HG03175 (cell line): ENCODE measurements around the gene DNAH14.

ENCODE experiments used
- ATAC-seq: cut with Tn5 transposase; IDR thresholded peaks from one replicate; pipeline ENCODE4 v1.9.1; 2021; ENCODE audit warnings: mild to moderate bottlenecking, moderate library complexity; ENCODE audit not compliant: unreplicated experiment

Gene DNAH14

DNA sequence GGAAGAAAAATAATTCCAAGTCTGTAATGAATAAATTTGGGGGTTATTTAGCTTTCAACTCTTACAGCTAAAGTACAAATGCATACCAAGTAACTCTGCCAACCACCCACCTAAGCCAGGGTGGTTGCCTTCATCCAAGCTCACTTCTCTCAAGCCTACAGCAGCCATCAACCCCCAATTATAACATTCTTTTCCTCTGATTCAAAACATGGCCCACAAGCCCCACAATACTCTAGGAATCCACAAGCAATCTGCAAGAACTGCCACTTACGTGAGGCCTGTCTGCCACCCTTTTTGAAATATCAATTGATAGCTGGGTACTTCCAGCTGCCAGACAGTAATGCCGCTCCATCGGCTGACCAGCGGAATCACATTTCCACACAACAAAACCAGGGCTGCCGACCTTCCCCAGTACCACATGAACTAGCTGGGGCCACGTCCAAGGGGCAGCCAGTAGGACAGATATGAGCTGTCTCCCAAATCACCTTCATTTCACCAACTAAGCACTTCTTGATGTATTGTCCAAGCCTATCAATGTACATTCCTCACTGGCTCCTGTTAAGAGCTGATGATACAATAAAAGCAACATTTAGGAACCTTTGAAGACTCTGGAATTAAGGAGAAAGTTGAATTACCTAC lies 495.2 kb downstream of the DNAH14 start:
- no peak for ATAC-seq

DNA sequence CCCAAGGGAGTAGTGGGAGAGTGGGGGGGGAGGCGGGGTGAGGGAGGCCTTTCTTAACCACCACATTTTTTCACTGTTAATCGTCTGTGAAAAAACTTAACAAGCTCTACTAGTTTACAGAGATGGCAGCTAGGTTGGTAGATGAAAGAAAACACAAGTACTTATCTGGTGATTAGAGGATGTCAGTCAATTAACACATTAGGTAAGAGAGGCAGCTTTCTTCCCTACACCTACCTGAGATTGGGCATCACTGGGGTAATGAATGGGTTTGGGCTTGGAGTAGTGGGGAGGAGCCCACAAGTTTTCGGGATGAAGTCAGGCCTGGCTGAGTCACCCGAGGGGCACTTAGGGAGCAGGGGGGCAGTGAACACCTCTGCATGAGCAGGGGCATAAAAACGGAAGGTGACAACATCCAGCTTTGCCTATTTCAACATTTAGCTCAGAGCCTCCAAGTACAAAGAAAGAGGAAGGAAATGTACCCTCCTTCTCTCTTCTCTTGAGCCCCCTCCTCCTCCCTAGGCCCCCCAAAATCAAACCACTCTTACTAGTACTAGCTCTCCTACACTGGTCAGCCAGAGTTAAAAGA lies 495.8 kb downstream of the DNAH14 start:
- no peak for ATAC-seq

DNA sequence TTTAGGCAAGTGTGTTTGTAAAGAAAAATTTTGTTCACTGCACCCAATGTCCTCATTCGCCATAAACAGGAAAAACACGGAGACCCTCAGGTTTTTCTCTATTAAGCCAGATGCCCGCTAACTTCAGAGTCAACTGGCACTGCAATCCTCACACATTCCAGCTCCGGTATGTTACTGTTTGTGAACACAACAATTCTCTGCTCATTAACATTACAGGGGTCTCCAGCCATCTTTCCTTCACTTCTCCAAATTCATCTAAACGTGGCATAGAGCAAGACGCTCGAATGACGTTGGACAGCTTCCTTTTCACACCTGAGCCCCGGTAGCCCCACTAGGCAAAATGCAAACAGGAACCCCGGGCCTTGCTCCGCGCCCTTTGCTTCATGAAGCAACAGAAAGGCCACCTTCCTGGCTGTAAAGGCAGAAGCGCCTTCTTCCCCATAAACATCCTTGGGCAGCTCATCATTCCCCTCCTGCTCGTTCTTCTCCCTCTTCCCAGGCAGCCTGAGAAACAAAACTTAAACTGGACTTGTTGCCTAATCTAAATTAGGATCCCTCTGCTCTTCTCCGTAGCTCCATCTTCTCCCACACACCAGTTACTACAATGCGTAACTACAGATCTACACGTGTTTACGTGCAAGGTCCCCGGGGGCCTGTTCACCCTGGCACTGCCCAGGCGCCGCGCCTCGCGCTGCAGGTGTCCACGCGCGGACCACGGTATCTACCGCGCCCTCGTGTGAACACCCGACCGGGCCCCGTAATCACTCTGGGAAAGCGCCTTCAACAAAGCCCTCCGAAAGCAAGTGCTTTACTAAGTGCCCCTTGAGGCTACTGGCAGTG lies 497.1 kb downstream of the DNAH14 start:
- ATAC-seq, result no peak

DNA sequence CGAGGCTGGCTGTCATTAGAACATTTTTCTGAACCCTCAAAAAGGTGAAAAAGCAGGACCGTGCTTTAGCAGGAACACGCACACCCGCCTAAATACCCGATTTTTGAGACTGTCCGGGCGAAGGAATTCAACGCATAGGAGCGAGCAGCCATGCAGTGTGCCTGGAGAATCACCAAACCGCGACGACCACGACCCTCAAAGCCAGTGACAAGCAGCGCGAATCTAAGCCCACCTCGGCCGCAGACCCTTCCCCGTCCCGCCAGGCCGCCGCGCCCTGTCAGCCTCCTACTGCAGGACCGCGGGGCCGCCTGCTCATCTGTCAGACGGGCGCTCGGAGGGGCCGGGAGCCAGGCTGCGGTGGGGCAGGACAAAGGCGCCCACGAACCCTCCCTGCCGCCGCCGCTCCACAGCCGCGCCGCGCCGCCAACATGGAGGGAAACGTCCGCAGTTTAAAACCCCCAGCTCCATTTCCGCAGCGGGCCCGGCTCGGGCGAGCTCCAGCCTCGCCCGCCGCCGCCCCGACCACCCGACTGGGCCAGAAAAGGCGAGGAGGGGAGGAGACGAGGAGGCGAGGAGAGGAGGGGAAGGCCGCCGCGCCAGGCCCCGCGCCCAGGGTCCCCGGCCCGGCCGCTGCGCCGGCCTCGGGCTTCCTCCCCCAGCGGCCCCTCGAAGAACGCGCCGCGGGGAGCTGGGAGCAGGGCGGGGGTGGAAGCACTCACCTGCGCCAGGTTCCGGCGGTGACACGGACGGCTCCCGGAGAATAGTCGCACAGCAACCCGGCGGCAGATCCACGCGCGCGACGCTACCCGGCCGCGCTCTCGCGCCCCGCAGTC lies 498.0 kb downstream of the DNAH14 start, which contains the start of gene LBR:
Gene LBR (minus strand): TSS at position 804 of the 833 bp plus-strand sequence. CDS start 3,963 bp downstream, outside the sequence.
- peak; percentile 32 for ATAC-seq

DNA sequence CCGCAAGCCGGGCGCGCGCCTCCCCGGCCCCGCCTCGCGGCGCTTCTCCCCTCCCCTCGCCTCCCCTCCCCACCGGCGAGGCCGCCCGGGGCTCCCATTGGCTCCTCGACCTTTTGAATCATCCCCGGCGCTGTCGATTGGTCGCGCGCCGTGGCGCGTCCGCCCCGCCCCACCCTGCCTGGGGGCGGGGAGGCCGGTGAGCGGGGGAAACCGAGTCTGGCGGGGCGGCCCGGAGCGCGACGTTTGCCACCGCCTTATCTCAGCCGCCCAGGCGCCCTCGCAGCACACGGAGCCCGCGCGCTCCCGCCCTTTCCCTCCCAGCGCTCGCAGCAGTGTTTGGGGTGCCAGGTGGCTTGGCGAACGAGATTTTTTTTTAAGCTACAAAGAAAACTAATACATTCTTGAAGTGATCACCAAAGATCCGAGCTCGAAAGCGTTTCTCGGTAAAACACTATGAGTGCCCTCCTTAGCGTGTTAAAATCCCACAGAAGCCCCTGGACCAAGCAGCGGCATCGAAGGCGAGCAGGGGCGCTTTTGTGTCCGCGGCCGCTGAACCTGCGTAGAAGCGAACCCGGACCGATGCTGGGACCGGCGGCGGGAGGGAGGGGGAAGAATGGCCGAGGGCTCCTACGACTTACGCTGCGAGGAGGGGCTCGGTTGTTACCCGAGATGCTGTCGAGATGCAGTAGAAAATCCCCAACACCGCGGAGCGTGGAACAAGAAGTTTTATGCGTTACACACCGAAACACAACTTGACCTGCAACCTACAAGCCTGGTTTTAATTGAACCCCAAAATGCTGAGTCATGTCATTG lies 498.8 kb downstream of the DNAH14 start:
- ATAC-seq, result peak; percentile 91

DNA sequence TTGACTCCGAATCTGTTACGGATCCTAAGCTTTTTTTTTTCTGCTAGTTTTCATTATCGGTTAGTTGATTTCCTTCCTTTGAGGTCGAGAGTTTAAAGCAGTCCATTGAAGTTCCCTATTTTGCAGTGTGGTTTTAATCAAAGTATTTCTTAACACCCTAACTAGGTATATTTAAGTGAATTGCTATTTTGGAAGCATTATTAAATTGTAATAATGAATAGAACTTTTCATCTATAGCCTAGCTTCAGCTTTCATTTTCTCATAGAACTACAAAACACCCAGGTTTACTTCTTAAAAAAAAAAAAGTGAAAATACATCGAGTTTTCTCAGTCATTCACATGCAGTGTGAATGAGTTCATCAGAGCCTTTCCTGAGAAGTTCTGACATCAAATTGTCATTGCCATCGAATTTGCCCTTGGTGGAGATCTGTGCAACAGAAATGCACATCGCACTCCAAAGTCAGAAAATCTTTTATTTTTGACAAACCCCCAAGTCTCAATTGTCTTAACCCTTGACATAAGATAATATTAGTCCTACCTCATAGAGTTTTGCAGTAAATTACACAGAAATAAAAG lies 499.5 kb downstream of the DNAH14 start:
- peak; percentile 4 for ATAC-seq

DNA sequence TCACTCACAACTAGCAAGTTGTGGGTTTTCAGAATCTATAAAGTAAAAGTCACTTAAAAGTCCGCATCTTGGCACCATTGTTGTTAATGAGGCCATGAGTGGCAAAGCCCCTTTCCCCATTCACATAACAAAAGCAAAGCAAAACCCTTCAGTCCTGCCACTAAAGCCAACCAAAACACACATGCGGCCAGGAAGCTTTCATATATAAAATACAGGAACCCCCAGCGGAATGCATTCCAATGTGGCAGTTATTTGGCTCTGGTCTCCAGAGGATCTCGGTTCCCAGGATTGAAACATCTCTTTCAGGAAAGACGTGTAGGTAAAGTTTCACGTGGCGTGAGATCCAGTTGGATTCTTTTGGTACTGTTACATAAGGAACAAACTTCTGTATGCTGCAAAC lies 500.8 kb downstream of the DNAH14 start:
- ATAC-seq, result no peak

DNA sequence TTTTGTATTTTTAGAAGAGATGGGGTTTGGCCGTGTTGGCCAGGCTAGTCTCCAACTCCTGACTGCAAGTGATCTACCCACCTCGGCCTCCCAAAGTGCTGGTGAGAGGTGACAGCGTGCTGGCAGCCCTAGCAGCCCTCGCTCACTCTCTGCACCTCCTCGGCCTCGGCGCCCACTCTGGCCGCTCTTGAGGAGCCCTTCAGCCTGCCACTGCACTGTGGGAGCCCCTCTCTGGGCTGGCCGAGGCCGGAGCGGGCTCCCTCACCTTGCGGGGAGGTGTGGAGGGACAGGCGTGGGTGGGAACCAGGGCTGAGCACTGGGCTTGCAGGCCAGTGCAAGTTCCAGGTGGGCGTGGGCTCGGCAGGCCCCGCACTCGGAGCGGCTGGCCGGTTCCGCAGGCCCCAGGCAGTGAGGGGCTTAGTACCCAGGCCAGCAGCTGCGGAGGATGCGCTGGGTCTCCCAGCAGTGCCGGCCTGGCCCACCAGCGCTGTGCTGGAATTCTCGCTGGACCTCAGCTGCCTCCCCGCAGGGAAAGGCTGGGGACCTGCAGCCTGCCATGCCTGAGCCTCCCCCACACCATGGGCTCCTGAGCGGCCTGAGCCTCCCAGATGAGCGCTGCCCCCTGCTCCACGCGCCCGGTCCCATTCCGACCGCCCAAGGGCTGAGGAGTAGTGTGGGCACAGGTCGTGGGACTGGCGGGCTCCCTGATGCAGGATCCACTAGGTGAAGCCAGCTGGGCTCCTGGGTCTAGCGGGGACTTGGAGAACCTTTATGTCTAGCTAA lies 501.8 kb downstream of the DNAH14 start:
- no peak for ATAC-seq

DNA sequence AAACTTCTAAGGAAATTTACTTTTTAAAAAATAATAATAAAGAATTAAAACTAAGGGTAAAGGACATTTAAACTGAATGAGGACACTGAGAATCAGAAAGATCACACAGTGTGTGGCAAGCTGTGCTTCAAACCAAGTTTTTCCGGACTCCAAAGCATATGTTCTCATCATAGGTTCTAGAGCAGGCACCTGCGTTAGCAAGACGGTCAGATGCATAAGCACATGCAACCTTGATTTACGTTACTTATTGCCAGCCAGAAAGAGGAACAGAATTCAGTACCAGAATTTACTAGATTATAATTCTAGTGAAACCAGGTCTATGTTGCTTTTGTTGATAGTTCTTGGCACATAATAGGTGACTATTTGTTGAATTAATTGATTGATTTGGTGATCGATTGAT lies 504.6 kb downstream of the DNAH14 start:
- ATAC-seq, result no peak

DNA sequence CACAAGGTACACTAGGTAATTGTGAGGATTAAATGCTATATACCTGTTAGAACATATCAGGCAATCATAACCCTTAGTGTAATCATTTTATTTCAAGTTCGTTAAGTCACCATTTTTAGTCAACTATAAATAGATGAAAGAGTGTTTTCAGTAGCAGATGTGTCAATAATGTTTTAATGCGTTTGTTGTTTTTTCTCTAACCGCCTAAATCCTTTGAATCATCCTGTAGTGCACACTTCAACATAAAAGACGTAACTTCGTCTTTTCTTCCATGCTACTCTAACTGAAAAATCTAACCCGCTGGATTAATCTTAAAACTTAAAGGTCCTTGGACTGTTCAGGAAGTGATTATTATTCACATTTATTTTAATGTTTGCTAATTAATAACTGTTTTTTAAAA lies 505.6 kb downstream of the DNAH14 start:
- no peak for ATAC-seq

DNA sequence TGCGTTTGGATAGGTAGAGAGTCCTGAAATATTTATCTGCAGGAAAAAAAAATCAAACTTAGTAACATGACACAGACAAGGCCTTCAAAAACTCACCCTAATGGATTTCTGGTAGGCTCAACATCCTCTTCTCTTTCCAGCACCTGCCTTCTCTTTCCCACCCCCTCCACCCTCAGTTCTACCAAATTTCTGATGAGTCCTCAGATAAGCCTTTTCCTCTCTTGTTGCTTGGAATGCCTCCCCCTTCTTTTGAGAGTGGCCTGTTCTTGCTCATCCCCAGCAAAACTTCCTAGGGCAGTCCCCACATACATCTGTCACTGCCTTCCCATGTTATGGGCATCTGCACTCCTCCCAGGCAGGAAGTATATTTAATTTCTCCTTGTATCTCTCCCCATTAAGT lies 506.0 kb downstream of the DNAH14 start:
- no peak for ATAC-seq

DNA sequence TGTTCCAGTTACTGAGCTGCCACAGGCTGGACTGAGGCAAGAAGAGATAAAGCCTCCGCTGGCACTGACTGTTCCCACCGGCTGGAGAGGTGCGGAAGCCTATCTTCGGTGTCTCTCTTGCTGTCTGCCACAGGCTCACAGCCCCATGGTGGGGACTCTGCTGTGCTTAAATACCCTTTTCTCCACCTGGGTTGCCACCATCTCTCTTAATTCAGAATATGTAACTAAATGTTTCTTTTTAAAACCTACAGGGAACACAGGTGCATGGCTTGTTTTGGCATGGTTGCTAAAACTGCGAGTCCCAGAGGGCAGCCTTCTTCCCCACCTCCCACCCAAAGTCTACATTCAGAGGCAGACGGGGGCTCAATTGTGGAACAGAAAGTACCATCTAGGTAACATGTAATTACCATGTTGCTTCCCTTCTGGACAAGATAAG lies 506.5 kb downstream of the DNAH14 start:
- ATAC-seq, result peak; percentile 72

DNA sequence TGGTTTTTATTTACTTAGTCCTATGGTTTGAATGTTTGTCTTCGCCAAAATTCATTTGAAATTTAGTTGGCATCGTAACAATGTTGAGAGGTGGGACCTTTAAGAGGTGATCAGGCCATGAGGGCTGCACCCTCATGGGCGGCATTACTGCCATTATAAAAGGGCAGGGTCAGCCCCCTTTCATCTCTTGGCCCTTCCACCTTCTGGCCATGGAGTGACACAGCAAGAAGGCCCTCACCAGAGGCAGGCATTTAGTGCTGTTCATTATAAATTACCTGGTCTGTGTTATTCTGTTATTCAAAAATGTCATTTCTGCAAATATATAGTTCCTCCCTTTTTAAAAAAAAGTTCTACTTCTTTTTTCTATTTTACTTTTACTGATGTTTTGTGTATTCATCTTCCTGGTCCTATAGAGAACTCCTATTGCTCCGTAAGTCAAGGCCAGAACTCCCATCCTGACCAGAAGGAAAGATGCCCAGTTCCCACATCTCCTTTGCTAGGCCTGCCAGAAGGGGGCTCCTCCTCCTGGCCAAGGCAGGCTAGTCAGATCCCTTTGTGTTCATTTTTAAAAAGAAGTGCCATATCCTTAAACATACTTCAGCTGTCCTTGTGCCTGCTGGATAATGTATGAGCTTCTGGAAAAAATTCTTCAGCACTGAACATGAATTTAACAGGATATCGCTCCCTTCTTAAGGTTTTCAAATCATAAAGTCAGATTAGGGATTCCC lies 508.4 kb downstream of the DNAH14 start:
- no peak for ATAC-seq

DNA sequence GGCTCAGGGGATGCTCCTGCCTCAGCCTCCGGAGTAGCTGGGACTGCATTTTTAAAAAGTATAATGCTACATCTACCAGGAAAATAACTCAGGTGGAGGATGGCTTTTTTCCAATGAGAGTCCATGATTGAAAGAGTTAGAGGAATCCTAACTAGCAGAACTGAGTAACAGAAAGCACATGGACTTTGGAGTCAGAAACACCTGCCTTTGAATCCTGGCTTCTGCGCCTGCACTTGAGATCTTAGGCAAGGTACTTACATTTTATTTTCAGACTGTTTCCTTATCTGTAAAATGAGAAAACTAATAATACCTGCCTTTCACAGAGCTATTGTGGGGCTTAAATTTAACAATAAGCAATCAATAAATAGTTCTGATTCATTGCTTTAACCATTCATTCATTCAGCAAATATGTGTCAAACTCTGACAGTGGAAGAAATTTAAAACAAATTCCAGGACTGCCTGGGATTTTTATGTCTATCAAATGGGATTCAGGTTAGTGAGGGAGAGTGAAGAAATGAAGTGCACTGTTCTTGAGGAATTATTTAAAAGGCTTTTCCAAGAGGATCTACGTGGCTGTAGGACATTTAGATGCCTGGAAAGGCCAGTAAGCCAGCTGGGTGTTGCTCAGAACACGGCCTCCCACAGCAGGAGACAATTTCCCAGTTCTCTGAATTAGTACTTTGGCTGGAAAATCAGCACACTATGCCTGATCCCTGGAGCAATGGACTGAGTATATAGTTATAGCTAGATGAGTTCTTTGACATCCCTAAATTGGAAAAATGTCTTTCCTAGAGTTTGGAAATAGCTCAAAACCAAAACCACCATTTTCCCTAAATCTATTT lies 511.1 kb downstream of the DNAH14 start:
- ATAC-seq, result no peak

DNA sequence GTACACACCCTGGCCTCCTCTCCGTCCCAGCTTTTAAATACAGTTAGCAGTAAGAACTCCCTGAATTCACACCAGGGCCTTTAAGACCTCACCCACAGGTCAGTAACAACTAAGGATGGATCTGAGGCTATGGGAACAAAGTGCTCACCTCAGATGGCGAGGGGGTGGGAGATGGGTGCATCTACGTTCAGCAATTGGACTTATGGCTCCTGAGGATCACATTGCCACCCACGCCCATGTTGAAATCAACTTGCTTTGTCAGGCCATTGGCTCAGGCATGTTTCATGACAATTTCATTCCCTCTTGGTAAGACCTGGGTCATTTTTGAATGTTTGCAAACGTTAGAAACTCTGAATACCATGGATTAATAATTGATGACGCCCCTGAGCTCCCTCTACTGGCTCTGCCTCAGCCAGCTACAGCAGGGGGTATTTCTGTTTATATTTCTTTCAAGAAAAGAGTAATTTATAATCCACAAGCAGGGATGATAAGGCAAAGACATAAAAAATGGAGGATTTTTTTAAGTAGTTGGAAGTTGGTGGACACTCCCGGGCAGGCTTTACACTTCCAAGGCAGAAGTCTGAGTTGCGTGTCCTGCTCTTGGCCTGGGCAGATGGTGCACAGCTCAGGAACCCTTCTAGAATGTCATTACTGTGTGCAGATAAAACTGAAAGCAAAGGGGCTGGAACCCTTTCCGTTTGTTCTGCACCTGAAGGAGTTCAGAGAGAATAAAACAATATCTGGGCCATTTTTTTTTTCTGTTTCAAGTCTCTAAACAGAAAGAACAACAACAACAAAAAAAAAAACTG lies 512.0 kb downstream of the DNAH14 start:
- ATAC-seq, result peak; percentile 29

DNA sequence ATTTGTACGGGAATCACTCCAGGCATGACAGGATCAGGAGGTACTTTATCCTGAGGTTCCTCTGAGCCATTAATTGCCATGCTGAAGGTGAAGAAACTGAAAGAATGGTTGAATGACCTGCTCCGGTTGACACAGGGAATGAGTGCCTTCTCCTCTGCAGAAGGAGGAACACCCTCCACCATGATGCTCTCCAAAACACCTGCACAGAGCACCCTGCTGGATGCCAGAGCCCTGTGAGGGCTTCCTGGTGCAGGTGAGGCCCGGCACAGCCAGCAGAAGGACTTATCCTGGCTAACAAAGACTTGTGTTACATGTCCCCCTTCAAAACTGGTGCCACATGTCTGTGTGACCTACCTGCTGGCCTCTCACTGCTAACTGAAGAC lies 512.6 kb downstream of the DNAH14 start:
- no peak for ATAC-seq
